HG03460 (cell line): ENCODE measurements around the gene IGHMBP2.
"Not testable (repeated sequence)": the region's sequence is repeated elsewhere in the genome, so short reads cannot be mapped to it uniquely, and the experiment has no call there.

Source experiments
- ATAC-seq: cut with Tn5 transposase; IDR thresholded peaks from one replicate; pipeline ENCODE4 v1.9.1; 2021; ENCODE audit not compliant: unreplicated experiment

IGHMBP2 gene

GRCh38 chr11:68903288-68904247 is at the start of gene IGHMBP2, which contains the start of gene MRPL21:
Gene IGHMBP2, plus strand, starts transcription at chr11:68903891. Its CDS starts 62 bp downstream, at chr11:68903953.
Gene MRPL21, minus strand, starts transcription at chr11:68903832. Its CDS starts 22 bp downstream, at chr11:68903810.
- peak; percentile 90 for ATAC-seq

- ATAC-seq: no peak
Observed at GRCh38 chr11:68854273-68854958, 49.3 kb upstream of the IGHMBP2 start.

GRCh38 chr11:68855205-68855981 is 48.3 kb upstream of the IGHMBP2 start:
- no peak for ATAC-seq

- not testable (repeated sequence) for ATAC-seq
Observed at GRCh38 chr11:68856425-68857030, 47.2 kb upstream of the IGHMBP2 start.

GRCh38 chr11:68857037-68857586 is 46.6 kb upstream of the IGHMBP2 start:
- ATAC-seq: no peak

GRCh38 chr11:68859123-68859522 is 44.6 kb upstream of the IGHMBP2 start:
- ATAC-seq: no peak

- ATAC-seq: no peak
Observed at GRCh38 chr11:68862421-68862820, 41.3 kb upstream of the IGHMBP2 start.

GRCh38 chr11:68863553-68864265 is 40.0 kb upstream of the IGHMBP2 start:
- ATAC-seq: no peak

GRCh38 chr11:68865241-68865640 is 38.5 kb upstream of the IGHMBP2 start:
- no peak for ATAC-seq

GRCh38 chr11:68867066-68867465 is 36.6 kb upstream of the IGHMBP2 start:
- ATAC-seq: no peak

- no peak for ATAC-seq
Observed at GRCh38 chr11:68868221-68868835, 35.4 kb upstream of the IGHMBP2 start.

GRCh38 chr11:68870470-68870869 is 33.2 kb upstream of the IGHMBP2 start:
- ATAC-seq: no peak

GRCh38 chr11:68872216-68873003 is 31.3 kb upstream of the IGHMBP2 start:
- ATAC-seq: no peak

- no peak for ATAC-seq
Observed at GRCh38 chr11:68878022-68878421, 25.7 kb upstream of the IGHMBP2 start.

- no peak for ATAC-seq
Observed at GRCh38 chr11:68880851-68881250, 22.8 kb upstream of the IGHMBP2 start.

- no peak for ATAC-seq
Observed at GRCh38 chr11:68881320-68881719, 22.4 kb upstream of the IGHMBP2 start.

- ATAC-seq: no peak
Observed at GRCh38 chr11:68882391-68882790, 21.3 kb upstream of the IGHMBP2 start.

GRCh38 chr11:68884827-68885226 is 18.9 kb upstream of the IGHMBP2 start:
- not testable (repeated sequence) for ATAC-seq
